Mucosa of gallbladder (tissue), 1 donor: Measurements from ENCODE around the gene IKZF4. TPM values are rescaled to one million over a fixed set of nuclear protein-coding genes. Genes with fewer than 3 reads are reported as not detected.
"Not testable (repeated sequence)": the region's sequence is repeated elsewhere in the genome, so short reads cannot be mapped to it uniquely, and the experiment has no call there.

Source experiments
- DNase-seq: peaks from one replicate; pipeline ENCODE4 v3.0.0-alpha.2; 2020; ENCODE audit warnings: low spot score
- total RNA-seq: library from RNA; stranded (reverse); gene quantifications from one replicate; pipeline ENCODE4 v1.2.1, GENCODE V29; 2021
- donor health status: DM: no; HTN: no; CAD: no.

Gene IKZF4
- total RNA-seq, 1 donor from 2014 or later, result 8.2 TPM

DNA sequence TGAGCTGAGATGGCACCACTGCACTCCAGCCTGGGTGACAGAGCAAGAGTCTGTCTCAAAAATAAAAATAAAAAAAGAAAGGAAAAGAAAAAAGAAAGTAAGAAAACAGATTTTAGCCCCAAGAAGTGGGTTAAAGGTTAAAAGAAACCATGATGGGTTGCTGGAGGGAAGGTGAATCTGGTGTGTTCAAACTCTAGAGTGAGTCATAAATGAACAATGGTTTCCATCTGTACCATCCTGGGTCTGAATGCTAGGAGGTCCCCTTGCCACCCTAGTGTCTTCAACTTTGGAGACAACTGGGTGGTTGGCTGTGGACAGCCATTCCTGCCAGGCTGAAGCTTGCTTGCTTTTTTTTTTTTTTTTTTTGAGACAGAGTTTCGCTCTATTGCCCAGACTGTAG lies 19.3 kb downstream of the IKZF4 start:
- DNase-seq, result no peak

DNA sequence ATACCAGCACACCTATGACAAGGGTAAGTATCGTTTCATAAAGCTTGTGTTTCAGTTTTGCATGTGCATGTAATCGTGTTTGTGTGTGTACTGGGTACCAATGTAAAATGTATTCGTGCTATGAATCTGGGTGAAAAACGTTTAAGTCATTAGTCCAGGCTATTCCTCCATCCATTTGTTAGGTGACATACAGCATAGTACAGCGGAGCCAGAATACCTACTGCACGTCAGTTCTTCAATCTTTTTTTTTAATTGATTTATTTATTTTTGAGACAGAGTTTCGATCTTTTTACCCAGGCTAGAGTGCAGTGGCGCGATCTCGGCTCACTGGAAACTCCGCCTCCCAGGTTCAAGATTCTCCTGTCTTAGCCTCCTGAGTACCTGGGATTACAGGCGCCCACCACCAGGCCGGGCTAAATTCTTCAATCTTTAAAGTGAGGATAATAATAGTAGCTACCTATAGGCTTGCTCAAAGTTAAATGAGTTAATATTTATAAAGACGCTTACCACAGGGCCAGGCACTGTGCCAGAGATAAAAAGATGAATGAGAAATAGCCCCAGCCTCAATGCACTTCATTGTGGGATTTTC lies 20.2 kb downstream of the IKZF4 start:
- DNase-seq, result no peak

DNA sequence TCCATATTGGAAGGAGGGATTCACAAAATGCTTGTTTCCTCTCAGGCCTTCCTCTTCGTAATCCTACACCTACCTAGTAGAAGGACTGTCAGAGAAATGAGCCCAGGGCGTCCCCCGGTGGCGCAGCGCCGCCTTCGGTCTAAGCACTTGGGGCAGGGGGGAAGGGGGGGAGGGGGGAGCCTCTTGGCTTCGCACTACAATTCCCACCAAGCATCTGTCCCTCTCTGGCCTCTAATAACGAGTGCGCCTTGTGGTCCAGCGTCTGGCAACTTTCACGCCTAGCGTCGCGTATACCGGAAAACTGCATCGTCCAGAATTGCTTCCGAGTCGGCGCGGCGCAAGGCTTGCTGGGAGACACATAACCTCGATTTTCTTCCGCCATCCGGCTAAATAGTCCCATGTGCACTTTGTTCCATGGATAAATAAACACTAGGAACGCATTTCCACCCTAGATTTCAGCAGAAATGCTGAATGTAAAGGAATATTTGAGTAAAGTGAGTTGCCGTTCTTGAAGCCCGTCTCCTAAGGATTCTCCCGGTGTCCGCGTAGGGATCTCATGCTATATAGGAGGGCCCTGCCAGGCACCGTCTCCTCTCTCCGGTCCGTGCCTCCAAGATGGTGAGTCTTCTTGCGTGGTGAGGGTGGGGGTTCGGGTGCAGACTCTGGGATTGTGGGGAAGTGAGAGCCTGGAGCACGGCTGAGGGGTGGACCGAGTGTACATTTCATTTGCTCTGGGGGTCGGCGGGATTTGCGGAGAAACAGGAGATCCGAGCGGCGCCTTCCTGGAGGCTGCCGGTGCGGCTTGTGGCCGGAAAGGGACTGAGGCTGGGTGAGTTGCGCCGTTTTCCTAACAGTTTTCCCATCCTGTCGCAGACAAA lies 20.9 kb downstream of the IKZF4 start, which contains the start of gene RPS26:
TSS of gene RPS26 (plus strand) at position 367 of the 878 bp plus-strand sequence. CDS start at position 616, 249 bp downstream.
- peak; percentile 97 for DNase-seq

DNA sequence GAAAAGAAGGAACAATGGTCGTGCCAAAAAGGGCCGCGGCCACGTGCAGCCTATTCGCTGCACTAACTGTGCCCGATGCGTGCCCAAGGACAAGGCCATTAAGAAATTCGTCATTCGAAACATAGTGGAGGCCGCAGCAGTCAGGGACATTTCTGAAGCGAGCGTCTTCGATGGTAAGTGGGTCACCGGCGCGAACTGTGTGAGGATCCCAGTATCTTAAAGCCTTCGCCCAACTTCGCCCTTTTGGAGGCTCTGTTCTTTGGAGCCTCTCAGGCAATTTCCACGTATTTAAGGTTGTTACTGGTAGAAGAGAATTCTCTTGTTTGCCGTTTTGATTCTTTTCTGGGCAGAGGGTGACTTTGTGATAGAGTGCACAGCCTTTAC lies 21.6 kb downstream of the IKZF4 start:
- DNase-seq, result not testable (repeated sequence)

DNA sequence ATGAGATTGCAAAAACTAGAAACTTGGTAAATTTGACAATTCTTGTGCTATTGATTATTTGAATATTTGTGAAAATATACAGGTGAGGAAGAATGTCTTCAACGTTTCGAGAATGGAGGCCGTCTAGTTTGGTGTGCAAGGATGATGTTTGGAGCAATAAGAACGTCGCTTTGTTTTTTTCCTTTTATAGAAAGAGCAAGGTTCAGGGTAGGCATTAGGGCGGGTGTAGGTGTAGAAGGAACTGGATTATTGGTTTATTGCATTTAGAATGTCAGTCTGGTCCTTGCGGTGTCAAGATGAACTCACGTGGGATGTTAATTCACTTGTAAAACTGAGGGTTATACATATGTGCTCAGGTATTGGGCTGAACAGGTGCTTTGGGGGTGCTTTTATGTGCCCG lies 22.0 kb downstream of the IKZF4 start:
- DNase-seq, result no peak

DNA sequence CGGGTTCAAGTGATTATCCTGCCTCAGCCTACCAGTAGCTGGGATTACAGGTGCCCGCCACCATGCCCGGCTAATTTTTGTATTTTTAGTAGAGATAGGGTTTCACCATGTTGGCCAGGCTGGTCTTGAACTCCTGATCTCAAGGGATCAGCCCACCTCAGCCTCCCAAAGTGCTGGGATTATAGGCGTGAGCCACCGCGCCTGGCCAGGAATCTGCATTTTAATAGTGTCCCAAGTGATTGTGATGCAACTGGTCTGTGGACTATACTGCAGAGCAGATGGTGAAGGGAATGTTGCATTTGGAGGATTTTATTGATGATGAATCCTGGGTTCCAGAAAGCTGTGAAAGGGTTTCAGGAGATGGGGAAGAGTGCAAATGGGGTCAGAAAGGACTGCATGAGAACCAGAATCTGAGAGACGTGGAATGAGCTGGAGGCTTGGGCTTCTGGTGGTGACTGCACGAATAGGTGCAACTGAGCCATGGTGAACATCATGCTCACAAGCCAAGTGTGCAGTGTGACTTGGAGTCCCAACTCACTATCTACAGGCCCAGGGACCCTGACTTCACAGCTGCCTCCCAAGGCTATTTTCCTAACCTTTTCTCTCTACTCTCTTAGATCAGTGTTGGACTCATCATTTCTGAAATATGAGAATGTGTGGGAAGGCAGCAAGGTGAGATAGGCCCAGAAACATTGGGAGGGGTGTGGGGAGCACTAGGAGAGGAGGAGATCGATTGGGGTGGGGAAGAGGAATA lies 25.4 kb downstream of the IKZF4 start:
- DNase-seq, result no peak

DNA sequence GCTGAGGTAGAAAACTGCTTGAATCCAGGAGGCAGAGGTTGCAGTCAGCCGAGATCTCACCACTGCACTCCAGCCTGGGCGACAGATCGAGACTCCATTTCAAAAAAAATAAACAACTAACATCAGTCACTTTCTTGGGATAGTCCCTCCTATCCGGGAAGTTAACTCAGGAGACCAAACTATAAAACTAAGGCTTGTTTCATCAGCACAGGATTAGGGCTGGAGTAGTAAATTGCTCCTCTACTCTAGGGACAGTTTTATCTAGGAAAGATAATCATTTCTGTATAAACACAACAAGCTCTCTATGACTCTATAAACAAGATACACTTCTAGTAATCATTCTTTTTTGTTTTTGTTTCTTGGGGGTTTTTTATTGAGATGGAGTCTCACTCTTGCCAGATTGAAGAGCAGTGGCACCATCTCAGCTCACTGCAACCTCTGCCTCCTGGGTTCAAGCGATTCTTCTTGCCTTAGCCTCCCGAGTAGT lies 32.6 kb downstream of the IKZF4 start:
- no peak for DNase-seq

DNA sequence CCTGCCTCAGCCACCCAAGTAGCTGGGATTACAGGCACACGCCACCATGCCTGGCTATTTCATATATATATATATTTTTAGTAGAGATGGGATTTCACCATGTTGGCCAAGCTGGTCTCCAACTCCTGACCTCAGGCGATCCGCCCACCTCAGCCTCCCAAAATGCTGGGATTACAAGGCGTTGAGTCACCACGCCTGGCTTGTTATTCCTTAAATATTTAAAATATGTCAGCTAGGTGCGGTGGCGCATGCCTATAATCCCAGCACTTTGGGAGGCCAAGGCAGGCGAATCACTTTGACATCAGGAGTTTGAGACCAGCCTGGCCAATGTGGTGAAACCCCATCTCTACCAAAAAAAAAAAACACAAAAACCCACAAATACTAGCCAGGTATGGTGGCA lies 39.1 kb downstream of the IKZF4 start:
- DNase-seq, result not testable (repeated sequence)

DNA sequence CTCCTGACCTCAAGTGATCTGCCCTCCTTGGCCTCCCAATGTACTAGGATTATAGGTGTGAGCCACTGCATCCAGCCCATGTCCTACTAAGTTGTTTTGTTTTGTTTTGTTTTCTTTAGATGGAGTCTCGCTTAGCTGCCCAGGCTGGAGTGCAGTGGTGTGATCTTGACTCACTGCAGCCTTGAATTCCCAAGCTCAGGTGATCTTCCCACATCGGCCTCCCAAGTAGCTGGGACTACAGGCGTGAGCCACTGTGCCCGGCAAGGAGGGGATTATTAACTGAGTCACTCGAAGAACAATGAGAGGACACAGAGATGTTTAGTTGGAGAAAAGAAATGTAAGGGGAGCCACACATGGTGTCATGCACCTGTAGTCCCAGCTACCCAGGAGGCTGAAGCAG lies 41.1 kb downstream of the IKZF4 start:
- no peak for DNase-seq

DNA sequence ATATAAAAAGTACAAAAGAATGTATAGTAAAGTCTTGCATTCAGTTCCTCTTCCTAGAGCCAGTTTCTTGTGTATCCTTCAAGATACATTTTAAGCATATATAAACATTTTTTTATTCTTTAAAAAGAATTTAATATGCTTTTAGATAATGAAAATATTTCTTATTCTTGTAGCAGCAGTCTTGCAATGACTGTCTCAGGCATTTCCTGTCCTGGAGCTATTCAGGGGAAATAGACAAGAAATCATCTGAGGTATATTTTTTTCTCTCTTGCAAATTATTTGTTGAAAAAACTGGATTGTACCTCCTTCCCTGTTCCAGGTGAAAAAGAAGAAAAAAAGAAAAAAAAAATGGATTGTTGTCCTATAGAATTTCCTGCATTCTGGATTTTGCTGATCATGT lies 42.2 kb downstream of the IKZF4 start:
- no peak for DNase-seq

DNA sequence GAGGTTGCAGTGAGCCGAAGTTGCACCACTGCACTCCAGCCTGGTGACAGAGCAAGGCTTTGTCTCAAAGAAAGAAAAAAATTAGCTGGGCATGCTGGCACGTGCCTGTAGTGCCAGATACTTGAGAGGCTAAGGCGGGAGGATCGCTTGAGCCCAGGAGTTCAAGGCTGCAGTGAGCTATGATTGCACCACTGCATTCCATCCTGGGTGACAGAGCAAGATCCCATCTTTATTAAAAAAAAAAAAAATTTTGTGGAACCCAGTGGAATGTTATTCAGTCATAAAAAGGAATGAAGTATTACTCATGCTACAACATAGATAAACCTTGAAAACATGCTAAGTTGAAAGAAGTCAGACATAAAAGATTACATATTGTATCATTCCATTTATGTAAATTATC lies 50.8 kb downstream of the IKZF4 start:
- no peak for DNase-seq

DNA sequence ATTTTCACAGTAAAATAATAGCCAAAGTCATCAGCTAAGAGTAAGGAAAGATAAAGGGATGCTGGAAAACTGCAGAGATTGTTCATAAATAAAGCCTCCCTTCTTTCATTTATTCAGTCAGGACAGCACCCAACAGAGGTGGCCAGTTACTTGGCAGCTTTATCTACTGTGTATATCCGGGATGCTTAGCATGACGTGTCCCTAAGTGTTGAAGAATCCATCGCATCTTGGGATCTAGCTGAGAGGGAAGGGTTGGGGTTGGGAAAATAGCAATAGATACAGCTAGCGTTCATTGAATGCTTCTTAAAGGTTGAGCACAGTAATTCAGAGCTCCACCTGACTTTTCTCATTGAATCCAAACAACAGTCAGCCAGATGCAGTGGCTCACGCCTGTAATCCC lies 53.6 kb downstream of the IKZF4 start:
- no peak for DNase-seq

DNA sequence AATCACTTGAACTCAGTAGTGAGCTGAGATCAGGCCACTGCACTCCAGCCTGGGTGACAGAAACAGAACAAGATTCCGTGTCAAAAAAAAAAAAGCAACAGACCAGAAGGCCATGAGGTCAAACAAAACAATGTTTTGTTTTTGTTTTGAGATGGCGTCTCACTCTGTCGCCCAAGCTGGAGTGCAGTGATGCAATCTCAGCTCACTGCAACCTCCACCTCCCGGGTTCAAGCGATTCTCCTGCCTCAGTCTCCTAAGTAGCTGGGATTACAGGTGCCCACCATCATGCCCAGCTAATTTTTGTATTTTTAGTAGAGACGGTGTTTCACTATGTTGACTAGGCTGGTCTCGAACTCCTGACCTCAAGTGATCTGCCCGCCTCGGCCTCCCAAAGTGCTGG lies 57.1 kb downstream of the IKZF4 start:
- not testable (repeated sequence) for DNase-seq

DNA sequence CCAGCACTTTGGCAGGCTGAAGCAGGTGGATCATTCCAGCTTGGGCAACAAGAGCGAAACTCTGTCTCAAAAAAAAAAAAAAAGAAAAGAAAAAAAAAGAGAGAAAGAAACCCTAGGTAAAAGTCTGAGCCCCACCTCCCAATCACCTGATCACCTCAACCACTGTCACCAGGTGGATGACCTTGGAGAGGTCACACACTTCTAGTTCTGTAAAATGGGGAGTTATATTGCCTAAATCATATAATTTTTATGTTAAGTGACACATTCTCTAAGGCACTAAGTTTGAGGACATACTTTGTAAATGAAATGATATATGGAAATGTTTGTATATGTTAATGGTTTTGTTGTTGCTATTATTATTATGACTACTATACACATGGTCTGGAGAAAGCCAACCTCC lies 57.6 kb downstream of the IKZF4 start:
- no peak for DNase-seq

DNA sequence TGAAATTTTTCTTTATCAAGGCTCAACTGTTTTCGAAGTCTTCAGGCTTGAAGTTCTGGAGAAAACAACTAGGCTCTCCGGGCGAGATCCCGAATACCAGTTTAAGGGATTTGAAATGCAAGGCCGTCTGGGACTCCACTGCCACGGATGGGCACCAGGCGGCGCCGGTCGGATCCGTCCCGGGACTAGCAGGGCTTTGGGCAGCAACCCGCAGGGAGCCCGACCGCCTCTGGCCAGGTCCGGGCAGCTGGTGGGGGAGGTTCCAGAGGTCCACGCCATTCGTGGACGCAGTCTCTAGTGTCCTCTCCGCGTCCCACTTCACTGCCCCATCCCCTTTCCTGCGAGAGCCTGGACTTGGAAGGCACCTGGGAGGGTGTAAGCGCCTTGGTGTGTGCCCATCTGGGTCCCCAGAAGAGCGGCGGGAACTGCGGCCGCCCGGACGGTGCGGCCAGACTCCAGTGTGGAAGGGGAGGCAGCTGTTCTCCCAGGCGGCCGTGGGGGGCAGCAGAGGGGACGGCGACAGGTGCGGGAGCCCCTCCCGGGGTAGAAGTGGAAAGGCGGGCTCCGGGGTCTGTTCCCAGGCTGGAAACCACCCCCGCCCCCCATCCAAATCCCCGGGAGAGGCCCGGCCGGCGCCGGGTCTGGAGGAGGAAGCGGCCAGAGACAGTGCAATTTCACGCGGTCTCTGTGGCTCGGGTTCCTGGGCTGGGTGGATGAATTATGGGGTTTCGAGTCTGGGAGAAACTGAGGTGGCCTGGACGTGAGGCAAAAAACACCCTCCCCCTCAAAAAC lies 58.3 kb downstream of the IKZF4 start:
- peak; percentile 88 for DNase-seq

DNA sequence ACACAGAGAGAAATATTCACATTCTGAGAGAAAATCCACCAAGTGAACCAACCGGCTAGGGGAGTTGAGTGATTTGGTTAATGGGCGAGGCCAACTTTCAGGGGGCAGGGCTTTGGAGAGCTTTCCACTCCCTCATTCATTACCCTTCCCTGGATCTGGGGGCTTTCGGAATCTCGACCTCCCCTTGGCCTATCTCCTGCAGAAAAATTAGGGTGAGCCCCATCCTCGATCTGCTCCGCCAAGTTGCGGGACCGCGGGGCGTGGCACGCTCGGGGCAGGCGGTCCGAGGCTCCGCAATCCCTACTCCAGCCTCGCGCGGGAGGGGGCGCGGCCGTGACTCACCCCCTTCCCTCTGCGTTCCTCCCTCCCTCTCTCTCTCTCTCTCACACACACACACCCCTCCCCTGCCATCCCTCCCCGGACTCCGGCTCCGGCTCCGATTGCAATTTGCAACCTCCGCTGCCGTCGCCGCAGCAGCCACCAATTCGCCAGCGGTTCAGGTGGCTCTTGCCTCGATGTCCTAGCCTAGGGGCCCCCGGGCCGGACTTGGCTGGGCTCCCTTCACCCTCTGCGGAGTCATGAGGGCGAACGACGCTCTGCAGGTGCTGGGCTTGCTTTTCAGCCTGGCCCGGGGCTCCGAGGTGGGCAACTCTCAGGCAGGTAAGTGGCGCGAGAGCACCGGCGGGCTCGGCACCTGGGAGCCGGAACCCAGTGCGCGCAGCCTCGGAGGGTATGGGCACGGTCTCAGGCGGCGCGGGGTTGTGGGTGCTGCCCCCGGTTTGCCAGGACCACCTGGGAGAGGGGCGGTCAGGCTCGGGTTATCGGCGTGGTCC lies 59.1 kb downstream of the IKZF4 start, which contains the start of gene ERBB3:
TSS of gene ERBB3 (plus strand) at position 443 of the 833 bp plus-strand sequence. CDS start at position 579, 136 bp downstream.
- DNase-seq, result peak; percentile 80

DNA sequence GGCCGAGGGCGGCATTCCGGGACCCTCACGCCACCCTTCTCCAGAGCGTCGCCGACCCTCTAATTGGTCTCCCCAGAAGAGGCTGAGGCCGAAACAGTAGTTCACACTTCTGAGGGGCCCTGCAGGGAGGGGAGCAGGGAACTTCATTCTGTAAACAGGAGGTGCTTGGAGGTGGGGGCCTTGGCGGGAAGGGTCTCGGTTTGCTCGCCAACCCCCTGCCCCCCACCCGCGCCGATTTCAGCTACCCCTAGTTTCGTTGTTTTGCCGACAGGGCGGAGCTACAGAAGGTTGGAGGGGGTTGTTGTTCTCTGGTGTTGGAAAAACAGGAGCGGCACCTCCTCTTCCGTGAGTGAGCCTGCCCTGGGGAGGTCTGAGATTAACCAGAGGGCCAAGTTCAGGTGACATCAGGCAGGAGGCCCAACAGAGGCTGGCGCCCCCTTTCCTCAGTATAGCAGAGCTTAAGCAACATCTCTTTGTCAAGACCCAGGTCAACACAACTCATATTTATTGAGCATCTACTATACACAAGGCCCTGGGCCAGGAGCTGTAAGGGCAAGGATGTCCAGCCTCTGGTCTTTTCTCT lies 59.8 kb downstream of the IKZF4 start:
- peak; percentile 67 for DNase-seq

DNA sequence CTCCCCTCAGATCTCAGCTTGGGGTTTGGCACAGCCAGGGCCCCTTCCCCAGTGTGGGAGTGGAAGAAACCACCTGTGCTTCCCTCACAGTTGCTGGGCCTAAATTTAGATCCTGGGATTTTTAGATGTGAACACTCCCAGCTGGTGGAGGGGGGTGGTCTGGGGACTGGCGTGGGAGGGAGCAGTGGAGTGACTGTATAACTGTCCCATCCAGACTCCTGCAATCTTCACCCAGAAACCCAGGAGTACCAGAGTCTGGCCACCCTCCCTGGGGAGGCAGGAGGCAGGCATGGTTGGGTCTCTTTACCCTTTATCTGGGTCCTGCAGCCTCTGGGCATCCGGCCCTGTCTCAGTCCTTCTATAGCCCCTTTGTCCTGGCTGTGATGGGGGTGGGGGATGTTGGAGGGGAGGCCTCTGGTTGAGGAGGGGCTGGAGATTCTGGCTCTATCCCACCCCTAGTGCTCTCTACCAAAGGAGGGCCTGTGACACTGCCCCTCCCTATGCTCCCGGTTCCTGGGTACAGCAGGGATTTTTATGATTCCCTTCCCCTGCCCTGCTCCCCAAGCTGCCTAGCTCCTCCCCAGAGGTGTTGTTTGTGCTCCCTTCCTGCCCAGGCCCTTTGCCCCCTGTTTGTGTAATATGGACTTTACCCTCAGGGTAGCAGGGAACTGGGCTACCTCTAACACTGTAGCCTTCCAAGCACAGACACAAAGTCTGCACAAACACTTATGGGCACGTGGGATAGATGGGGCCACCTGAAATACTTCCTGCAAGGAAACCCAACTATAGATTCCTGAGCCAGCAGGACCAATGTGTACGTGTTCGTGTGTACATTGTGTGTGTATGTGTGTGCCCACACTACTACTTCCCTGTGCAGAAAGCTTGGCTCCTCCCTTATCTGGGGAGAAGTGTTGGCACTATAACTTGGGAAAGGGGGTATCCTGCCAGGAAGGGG lies 60.8 kb downstream of the IKZF4 start:
- DNase-seq, result peak; percentile 88

DNA sequence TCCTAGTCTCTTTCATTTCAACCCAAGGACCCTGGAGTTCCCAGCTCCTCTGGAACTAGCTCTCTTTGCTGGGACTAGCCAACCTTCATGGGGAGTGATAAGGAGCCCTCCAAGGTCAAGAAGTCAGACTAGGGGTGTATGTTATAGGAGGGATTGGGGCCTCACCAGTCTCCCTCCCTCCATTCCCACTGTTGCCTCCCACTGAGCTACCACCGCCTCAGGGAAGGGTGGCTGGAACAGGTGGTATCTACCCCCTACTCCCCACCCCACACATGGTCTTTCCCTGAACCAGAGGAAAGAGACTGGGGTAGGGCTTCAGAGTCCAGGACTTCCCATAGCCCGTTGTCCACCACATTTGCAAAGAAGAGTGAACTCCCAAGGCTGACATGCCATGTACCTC lies 61.5 kb downstream of the IKZF4 start:
- DNase-seq, result no peak
